22Rv1 (cell line): Measurements from ENCODE around the gene ZNF888.
"Not testable (repeated sequence)": the region's sequence is repeated elsewhere in the genome, so short reads cannot be mapped to it uniquely, and the experiment has no call there.

ENCODE experiments used
- H3K27ac ChIP-seq: fragments of 450-650 bp; 2 replicates; pipeline ENCODE4 v1.5.1; 2017
- ZFX ChIP-seq: fragments of 450-650 bp; IDR thresholded peaks from 2 replicates; pipeline ENCODE4 v1.6.1; 2017; ENCODE audit warnings: antibody characterized with exemption, borderline replicate concordance
- TF ChIP-seq, protein P1 (sequence below): fragments of 450-650 bp; IDR thresholded peaks from 2 replicates; pipeline ENCODE4 v1.5.1; 2017; ENCODE audit warnings: mild to moderate bottlenecking

ZNF888 gene

DNA sequence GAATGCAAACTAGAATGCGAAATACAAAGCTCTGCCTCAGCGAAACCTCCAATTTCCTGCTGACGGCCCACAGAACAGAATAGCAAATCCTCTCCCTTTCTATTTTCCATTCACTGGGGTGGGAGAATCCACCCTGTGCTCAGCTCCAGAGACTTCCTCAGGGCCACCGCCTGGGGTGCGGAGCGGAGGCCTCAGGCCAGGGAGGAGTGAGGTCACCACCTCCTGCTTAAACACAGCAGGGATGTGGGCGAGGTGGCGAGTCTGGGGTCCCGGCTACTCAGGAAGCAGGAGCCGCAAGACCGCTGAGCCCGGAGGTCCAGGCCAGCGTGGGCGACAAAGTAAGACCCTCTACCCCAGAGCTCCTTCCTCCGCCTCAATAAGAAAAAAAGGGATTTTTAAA is 25.1 kb downstream of the ZNF888 start:
- H3K27ac ChIP-seq: peak overlapping the region; percentile 97
- TF ChIP-seq, protein P1, sequence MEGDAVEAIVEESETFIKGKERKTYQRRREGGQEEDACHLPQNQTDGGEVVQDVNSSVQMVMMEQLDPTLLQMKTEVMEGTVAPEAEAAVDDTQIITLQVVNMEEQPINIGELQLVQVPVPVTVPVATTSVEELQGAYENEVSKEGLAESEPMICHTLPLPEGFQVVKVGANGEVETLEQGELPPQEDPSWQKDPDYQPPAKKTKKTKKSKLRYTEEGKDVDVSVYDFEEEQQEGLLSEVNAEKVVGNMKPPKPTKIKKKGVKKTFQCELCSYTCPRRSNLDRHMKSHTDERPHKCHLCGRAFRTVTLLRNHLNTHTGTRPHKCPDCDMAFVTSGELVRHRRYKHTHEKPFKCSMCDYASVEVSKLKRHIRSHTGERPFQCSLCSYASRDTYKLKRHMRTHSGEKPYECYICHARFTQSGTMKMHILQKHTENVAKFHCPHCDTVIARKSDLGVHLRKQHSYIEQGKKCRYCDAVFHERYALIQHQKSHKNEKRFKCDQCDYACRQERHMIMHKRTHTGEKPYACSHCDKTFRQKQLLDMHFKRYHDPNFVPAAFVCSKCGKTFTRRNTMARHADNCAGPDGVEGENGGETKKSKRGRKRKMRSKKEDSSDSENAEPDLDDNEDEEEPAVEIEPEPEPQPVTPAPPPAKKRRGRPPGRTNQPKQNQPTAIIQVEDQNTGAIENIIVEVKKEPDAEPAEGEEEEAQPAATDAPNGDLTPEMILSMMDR: no peak
- TF ChIP-seq ZFX: no peak

DNA sequence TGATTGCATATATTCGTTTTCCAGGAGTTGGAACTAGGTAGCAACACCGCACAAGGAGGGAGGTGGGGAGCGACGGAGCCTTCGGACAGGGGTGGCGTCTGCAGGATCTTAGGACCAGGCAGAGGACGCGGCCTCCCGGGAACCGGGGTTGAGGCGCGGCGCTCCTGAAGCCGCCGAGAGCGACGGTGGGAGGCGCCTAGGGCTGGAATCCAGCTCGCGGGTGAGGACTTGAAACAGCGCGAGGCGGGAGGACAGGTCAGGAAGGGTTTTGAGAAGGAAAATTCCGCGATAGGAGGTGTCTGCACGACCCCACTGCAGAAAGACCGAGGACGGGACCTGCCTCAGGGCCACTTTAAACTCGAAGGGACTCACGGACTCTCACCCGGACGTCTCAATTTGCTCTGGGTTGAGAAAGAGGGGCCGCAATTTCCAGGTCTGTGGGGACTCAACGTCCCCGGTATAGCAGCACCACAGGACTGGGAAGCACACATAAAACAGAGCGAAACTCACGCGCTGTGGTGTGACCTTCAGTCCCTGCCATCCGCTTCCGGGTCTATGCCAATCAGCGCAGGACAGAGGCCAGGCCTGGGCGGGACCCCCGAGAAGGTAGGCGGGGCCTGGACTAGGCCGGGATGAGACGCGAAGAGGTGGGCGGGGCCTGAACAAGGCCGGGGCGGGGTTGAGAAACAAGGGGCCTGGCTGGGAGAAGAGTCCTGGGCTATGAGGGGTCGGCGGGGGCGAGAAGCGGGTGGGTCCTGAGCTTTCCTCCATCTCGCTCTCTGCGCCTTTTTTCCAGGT is 25.9 kb downstream of the ZNF888 start, which contains the start of gene ZNF320:
ZNF320 (minus strand) TSS at position 498 of the 798 bp plus-strand sequence. CDS start 7,380 bp downstream, outside the sequence.
- TF ChIP-seq, protein P1: no peak
- no peak for TF ChIP-seq ZFX
- H3K27ac ChIP-seq: peak within 1 kb of the TSS; percentile 97

DNA sequence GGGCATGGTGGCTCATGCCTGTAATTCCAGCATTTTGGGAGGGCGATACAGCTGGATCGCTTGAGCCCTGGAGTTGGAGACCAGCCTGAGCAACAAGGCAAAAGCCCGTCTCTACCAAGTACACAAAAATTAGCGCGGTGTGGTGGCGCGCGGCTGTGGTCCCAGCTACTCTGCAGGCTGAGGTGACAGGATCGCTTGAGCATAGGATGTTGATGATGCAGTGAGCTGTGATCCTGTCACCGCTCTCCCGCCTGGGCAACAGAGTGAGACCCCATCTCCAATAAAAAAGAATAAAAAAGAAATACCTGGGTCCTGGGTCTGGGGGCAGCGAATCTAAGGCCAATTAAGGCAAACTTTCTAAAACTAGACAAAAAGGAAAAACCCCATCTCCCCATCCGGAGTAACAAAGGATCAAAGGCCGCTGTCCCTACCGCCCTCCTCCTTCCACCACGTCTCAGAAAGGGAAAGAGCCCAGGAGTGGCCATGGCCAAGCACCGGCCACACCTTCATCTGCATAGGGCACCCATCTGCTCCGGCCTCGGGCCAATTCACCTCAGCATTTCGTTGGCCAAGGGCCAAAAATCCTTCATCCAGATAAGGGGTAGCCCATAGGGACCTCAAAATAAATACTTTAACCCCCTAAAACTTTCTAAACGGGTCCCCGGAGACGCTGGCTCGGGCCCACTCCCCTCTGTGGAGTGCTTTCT is 26.6 kb downstream of the ZNF888 start:
- TF ChIP-seq, protein P1: no peak
- TF ChIP-seq ZFX: no peak
- H3K27ac ChIP-seq: peak overlapping the region; percentile 97

DNA sequence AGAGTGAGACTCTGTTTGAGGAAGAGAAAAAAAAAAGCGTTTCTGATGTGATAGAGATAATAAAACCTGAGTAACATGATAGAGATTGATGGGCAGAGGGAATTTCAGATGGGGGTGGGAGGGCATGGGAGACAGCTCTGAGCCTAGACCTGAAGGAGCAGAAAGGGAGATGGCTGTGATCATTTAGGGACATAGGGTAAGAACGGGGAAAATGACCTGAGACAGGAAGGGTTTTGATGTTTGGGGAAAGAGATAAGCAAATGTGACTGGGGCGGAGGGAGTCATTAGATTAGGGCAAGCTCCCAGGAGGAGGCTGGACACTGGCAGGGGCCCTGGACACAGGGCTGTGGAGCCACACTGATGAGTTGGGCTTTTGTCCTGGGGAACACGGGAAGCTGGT is 31.9 kb downstream of the ZNF888 start:
- no peak for TF ChIP-seq ZFX
- TF ChIP-seq, protein P1: no peak
- H3K27ac ChIP-seq: no peak overlapping the region

DNA sequence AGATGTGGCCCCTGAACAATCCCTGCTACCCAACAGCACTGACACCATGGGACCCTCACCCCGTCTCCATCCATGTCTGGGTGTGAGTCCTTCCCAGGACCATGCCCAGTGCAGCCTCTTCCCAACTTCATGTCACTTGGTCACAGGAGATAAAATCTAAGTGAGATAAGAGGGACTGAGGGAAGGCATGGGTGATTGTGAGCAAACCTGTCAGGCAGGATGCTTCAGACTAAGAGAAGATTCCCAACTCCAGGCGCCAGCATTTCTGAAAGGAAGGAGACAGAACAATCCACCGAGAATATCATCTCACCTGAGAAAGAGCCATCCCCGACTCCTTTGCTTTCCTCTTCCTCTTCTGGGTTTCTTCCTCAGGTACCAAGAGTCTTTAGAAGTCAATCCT is 33.3 kb downstream of the ZNF888 start:
- H3K27ac ChIP-seq: no peak overlapping the region
- TF ChIP-seq, protein P1: no peak
- no peak for TF ChIP-seq ZFX

DNA sequence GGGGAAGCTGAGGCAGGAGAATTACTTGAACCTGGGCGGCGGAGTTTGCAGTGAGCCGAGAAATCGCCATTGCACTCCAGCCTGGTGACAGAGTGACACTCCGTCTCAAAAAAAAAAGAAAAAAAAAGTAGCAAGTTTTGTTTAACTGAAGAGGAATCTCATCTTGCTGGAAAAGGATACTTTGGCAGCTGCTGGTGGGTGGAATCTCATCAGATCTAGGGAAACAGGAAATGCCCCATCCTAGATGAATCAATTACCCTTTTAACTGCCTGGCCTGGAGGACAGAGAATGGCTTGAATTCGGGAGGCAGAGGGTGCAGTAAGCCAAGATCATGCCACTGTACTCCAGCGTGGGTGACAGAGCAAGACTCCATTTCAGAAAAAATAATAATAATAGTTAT is 34.2 kb downstream of the ZNF888 start:
- no peak for TF ChIP-seq ZFX
- TF ChIP-seq, protein P1: no peak
- H3K27ac ChIP-seq: no peak overlapping the region

DNA sequence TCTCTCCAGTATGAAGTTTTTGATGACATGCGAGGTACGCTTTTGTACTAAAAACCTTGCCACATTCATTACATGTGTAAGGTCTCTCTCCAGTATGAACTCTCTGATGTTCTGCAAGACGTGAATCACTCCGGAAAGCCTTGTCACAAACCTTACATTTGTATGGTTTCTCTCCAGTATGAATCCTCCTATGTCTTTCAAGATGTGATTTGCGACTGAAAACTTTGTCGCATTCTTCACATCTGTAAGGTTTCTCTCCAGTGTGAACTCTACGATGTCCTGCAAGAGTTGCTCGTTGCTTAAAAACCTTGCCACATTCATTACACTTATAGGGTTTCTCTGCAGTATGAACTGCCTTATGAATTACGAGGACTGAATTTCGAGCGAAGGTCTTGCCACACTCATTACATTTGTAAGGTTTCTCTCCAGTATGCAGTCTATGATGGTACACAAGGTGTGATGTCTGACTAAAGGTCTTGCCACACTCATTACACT is 42.3 kb downstream of the ZNF888 start:
- no peak for TF ChIP-seq ZFX
- TF ChIP-seq, protein P1: no peak
- H3K27ac ChIP-seq: no peak overlapping the region

DNA sequence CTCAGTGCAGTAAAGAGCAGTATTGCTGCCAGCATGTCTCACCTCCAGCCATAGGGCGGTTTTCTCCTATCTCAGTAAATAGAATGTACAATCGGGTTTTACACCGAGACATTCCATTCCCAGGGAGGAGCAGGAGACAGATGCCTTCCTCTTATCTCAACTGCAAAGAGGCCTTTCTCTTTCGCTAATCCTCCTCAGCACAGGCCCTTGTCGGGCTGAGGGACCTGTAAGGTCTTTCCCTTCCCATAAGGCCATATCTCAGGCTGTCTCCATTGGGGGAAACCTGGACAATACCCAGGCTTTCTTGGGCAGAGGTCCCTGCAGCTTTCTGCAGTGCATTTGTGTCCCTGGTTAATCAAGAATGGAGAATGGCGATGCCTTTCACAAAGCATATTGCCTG is 50.2 kb downstream of the ZNF888 start:
- H3K27ac ChIP-seq: not testable (repeated sequence)
